ENCODE measurements around the gene PDSS2. TPM values are rescaled to one million over a fixed set of nuclear protein-coding genes. Genes with fewer than 3 reads are reported as not detected.

The PDSS2 gene
- total RNA-seq, 1 donor from 2014 or later: 19.7 TPM

GRCh38 chr6:107216197-107216933 lies 243.0 kb downstream of the PDSS2 start:
- no peak overlapping the region for H3K4me3 ChIP-seq
- TF ChIP-seq CTCF (IDR thresholded peaks at IDR 0.05; ENCODE audit: borderline replicate concordance): no peak
- no peak overlapping the region for H3K27ac ChIP-seq (replicated peaks)
- no peak for DNase-seq
- peaks cover 9% of the 10 kb centered on the region for H3K4me1 ChIP-seq
- H3K36me3 ChIP-seq: no peaks in the 10 kb centered on the region
- intact Hi-C loops (cut with micrococcal nuclease): no loop called here
- H3K9me3 ChIP-seq (replicated peaks): no peaks in the 10 kb centered on the region
- H3K27me3 ChIP-seq (ENCODE audit: low read depth): no peaks in the 10 kb centered on the region

GRCh38 chr6:107215334-107215733 lies 244.0 kb downstream of the PDSS2 start:
- H3K4me3 ChIP-seq: no peak overlapping the region
- no peak for TF ChIP-seq CTCF (IDR thresholded peaks at IDR 0.05; ENCODE audit: borderline replicate concordance)
- no peaks in the 10 kb centered on the region for H3K9me3 ChIP-seq (replicated peaks)
- no peaks in the 10 kb centered on the region for H3K36me3 ChIP-seq
- no peak overlapping the region for H3K27ac ChIP-seq (replicated peaks)
- no peak for DNase-seq
- intact Hi-C loops (cut with micrococcal nuclease): no loop called here
- H3K4me1 ChIP-seq: peaks cover 9% of the 10 kb centered on the region
- H3K27me3 ChIP-seq (ENCODE audit: low read depth): no peaks in the 10 kb centered on the region

- H3K4me3 ChIP-seq: no peak overlapping the region
- H3K36me3 ChIP-seq: no peaks in the 10 kb centered on the region
- H3K27me3 ChIP-seq (ENCODE audit: low read depth): no peaks in the 10 kb centered on the region
- TF ChIP-seq CTCF (IDR thresholded peaks at IDR 0.05; ENCODE audit: borderline replicate concordance): no peak
- DNase-seq: no peak
- no peaks in the 10 kb centered on the region for H3K9me3 ChIP-seq (replicated peaks)
- peaks cover 9% of the 10 kb centered on the region for H3K4me1 ChIP-seq
- intact Hi-C loops (cut with micrococcal nuclease): no loop called here
- H3K27ac ChIP-seq (replicated peaks): no peak overlapping the region
Measured at GRCh38 chr6:107214655-107215054, 244.7 kb downstream of the PDSS2 start.

GRCh38 chr6:107209406-107210305 lies 249.7 kb downstream of the PDSS2 start:
- H3K36me3 ChIP-seq: peaks cover 6% of the 10 kb centered on the region
- H3K4me1 ChIP-seq: no peaks in the 10 kb centered on the region
- no peak for TF ChIP-seq CTCF (IDR thresholded peaks at IDR 0.05; ENCODE audit: borderline replicate concordance)
- peaks cover 6% of the 10 kb centered on the region for H3K9me3 ChIP-seq (replicated peaks)
- no peak for DNase-seq
- H3K27ac ChIP-seq (replicated peaks): no peak overlapping the region
- no peaks in the 10 kb centered on the region for H3K27me3 ChIP-seq (ENCODE audit: low read depth)
- intact Hi-C loops (cut with micrococcal nuclease): no loop called here
- no peak overlapping the region for H3K4me3 ChIP-seq

GRCh38 chr6:107207251-107207873 lies 252.0 kb downstream of the PDSS2 start:
- no peaks in the 10 kb centered on the region for H3K4me1 ChIP-seq
- no peak overlapping the region for H3K4me3 ChIP-seq
- H3K27me3 ChIP-seq (ENCODE audit: low read depth): no peaks in the 10 kb centered on the region
- intact Hi-C loops (cut with micrococcal nuclease): no loop called here
- no peak for TF ChIP-seq CTCF (IDR thresholded peaks at IDR 0.05; ENCODE audit: borderline replicate concordance)
- H3K9me3 ChIP-seq (replicated peaks): peaks cover 15% of the 10 kb centered on the region
- peaks cover 13% of the 10 kb centered on the region for H3K36me3 ChIP-seq
- DNase-seq: no peak
- H3K27ac ChIP-seq (replicated peaks): no peak overlapping the region
